Endothelial cell of umbilical vein (primary cell): Measurements from ENCODE around the gene LARGE1.

Experiments used
- EZH2 ChIP-seq: IDR thresholded peaks from 2 replicates; pipeline ENCODE4 v1.6.1; 2012; ENCODE audit warnings: borderline replicate concordance, low read depth, mild to moderate bottlenecking, moderate library complexity, low read length, inconsistent platforms; ENCODE audit not compliant: severe bottlenecking
- POLR2A ChIP-seq: IDR thresholded peaks from 2 replicates; pipeline ENCODE4 v1.6.1; 2012; ENCODE audit warnings: low read depth, mild to moderate bottlenecking, control low read depth, low read length
- POLR2AphosphoS5 ChIP-seq: IDR thresholded peaks from 2 replicates; pipeline ENCODE4 v1.6.1; 2012; ENCODE audit warnings: low read depth, mild to moderate bottlenecking, control low read depth, low read length, moderate library complexity; ENCODE audit not compliant: insufficient read depth
- TF ChIP-seq, protein P1 (sequence below), 2 donors: IDR thresholded peaks; 1 replicate in 1 of 2; 2 replicates in 1 of 2; pipeline ENCODE4 v1.5.1; 2011; ENCODE audit warnings: low read length in 2 of 2, mild to moderate bottlenecking in 2 of 2, moderate library complexity in 2 of 2, control low read depth in 1 of 2, inconsistent platforms in 1 of 2, low read depth in 1 of 2; ENCODE audit not compliant: insufficient read depth in 1 of 2; ENCODE audit errors: extremely low read depth in 1 of 2

DNA sequence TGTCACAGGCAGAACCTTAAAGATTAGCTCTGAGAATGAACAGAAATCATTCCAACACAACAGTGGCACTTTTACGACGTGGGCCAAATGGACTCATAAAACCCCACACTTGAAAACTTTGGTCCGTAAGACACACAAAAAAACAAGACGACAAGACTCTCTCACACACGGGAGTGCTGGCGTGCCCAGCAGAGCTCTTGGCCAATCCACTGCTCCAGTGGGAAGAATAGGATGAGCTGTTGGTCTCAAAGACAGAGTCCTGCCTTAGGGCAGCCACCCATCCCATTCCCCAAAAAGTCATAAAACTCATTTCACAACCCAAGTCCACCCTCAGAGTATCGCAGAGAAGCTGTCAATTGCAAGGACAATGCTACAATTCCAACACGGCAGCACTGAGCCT lies 18.2 kb downstream of the LARGE1 start:
- TF ChIP-seq, protein P1, sequence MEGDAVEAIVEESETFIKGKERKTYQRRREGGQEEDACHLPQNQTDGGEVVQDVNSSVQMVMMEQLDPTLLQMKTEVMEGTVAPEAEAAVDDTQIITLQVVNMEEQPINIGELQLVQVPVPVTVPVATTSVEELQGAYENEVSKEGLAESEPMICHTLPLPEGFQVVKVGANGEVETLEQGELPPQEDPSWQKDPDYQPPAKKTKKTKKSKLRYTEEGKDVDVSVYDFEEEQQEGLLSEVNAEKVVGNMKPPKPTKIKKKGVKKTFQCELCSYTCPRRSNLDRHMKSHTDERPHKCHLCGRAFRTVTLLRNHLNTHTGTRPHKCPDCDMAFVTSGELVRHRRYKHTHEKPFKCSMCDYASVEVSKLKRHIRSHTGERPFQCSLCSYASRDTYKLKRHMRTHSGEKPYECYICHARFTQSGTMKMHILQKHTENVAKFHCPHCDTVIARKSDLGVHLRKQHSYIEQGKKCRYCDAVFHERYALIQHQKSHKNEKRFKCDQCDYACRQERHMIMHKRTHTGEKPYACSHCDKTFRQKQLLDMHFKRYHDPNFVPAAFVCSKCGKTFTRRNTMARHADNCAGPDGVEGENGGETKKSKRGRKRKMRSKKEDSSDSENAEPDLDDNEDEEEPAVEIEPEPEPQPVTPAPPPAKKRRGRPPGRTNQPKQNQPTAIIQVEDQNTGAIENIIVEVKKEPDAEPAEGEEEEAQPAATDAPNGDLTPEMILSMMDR (IDR thresholded peaks at IDR 0.05; ENCODE audit: extremely low read depth in 1 of 2, insufficient read depth in 1 of 2, low read depth in 1 of 2, low read length in 2 of 2): no peak
- TF ChIP-seq POLR2A: no peak
- TF ChIP-seq POLR2AphosphoS5: no peak
- TF ChIP-seq EZH2: no peak
